NCI-H187 treated with DMSO at 0.1 percent for 48 hours (cell line): ENCODE data around the gene YPEL4.
"Not testable (repeated sequence)": the region's sequence is repeated elsewhere in the genome, so short reads cannot be mapped to it uniquely, and the experiment has no call there.

Source experiments
- DNase-seq: peaks from one replicate; lab custom pipeline; 2025; lab: John Stamatoyannopoulos, UW

Gene YPEL4, protein sequence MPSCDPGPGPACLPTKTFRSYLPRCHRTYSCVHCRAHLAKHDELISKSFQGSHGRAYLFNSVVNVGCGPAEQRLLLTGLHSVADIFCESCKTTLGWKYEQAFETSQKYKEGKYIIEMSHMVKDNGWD

DNA sequence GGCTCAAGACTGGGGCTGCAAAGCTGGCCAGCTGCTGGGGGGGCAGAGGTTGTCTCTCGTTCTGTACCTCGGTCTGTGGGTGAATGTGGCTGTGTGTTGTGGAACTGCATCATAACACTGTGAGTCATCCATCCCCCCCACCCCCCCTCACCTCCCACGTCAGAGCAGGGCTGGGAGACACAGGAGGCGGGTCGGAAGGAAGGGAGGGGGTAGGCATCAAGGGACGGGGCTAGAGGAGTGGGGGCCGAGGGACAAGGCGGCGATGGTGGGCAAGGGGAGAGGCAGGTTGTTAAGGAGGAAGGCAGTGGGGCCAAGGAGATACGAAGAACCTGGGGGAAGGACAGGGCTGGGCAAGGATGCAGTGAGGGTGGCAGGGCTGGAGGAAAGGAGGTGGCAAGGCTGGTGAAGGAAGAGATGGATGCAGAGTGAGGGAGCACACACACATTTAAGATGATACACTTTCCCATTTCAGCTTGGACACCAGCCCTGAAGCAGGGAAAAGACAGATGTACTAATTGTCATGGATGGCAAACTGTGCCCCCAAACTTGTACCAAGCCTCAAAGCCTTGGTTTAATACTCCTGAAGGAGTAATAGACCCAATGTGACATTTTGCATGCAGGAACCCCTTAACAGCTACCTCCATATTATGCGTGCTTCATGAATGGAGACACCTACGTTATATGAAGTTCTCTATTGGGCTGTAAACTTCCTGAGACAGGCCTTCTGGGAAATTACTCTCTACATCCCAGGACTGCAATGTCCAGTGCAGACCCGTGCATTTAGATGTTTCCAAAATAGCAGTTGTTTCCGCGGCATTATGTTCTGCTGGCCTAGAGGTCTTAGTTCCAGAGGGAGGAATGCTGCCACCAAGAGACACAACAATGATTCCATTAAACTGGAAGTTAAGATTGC, at the start of gene YPEL4:
TSS of gene YPEL4 (minus strand) at position 87 of the 913 bp plus-strand sequence. CDS start 2,805 bp downstream, outside the sequence.
- no peak for DNase-seq

DNA sequence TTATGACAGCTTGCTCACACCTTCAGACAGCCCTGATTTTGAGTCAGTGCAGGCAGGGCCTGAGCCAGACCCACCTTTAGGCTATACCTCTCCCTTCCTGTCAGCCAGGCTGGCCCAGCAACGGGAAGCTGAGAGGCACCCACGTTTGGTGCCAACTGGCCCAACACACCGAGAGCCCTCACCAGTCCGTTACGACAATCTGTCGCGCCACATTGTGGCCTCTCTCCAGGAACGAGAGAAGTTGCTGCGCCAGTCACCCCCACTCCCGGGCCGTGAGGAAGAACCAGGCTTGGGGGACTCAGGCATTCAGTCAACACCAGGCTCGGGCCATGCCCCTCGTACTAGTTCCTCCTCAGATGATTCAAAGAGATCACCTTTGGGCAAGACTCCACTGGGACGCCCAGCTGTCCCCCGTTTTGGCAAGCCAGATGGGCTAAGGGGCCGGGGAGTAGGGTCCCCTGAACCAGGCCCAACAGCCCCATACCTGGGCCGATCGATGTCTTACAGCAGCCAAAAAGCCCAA, 49.2 kb upstream of the YPEL4 start:
- DNase-seq: no peak

DNA sequence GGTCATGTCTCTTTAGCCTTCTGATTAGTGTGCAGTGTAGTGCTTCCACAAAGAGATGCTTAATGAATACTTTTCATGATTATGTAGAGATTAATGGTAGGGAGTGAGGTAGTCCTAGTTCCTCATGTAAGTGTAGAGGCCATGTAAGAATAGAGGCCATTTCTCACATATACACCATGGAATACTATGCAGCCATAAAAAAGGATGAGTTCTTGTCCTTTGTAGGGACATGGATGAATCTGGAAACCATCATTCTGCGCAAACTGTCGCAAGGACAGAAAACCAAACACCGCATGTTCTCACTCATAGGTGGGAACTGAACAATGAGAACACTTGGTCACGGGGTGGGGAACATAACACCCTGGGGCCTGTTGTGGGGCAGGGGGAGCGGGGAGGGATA, 40.8 kb upstream of the YPEL4 start:
- not testable (repeated sequence) for DNase-seq

DNA sequence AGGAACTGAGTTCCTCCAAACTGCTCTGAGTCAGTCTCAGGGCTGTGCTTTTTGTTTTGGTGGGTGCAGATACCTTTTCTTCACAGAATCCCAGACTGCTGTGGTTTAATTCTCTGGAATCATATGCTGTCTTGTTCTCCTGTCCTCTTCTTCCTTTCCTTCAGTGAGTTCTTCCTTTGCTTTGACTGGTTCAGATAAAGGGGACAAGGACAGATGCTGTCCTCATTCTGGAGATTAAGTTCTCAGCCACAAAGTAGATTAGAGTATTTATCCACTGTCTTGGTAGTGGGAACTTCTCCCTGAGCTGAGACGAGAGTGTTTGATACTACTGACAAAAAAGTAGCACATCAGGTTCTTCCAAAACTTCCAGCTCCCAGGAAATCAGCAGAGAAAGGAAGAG, 31.5 kb upstream of the YPEL4 start:
- DNase-seq: no peak

DNA sequence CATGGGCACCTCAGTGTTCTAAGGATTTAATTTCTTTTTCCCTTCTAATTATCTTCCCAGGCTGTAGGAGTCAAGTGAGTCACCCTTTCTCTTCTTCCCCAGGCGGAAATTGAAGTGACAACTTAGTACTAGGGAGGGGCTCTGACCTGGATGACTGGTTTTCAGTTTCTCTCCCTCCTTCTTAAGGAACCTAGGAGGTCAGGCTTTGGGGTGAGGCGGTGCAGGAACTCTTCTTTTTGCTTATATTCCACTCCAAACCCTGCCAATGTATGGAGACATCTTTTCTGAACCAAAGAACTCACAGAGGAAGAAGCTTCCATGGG, 30.8 kb upstream of the YPEL4 start:
- no peak for DNase-seq

DNA sequence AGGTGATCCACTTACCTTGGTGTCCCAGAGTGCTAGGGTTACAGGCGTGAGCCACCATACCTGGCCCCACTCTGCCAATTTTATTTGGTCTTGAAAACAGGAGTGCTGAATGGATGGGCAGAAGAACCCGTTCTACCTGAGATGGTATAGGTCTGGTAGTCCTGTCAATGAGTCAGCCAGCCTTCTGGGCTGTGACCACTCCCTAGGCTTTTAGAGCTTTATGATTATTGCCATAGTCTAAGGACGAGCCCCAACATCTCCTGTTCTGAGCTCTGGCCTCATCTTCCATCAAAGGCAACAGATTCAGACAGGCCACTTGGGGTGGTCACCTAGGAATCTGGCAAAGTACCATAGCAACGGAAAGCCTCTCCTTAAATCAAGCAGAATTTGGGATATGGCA, 29.7 kb upstream of the YPEL4 start:
- no peak for DNase-seq

DNA sequence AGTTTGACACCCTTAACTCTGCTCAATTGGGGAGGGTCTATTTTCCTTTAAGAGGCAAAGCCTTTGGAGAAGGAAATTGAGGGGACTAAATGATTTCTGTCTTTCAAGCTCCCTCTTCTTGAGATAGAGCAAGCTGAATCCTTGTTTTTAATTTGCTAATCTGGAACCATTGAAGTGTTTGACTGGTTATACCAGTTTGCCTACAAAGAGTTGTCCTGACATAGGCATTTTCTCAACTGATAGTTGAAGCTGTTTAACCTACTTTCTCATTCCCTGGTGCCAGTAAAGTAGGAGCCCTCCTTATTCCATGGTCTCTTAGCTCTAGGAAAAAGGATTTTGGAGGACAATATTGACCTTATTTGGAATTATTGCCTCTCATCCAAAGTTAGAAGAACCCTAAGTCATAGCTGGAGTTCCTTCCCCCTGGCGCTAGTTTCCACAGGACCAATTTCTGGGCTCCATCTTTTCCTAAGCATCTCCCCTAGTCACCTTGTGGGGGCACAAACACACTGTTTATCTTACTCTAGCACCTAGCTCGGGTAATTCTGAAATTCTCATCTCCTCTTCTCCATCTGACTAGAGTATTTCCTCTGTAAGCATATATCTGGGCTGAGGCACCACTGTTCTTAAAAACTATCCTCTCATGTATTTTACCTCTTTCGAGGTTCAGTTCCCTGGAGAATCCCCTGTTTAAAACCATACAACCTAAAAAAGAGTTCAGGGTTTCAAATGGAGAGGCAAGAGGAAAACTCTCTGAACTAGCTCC, 25.6 kb upstream of the YPEL4 start:
- no peak for DNase-seq

DNA sequence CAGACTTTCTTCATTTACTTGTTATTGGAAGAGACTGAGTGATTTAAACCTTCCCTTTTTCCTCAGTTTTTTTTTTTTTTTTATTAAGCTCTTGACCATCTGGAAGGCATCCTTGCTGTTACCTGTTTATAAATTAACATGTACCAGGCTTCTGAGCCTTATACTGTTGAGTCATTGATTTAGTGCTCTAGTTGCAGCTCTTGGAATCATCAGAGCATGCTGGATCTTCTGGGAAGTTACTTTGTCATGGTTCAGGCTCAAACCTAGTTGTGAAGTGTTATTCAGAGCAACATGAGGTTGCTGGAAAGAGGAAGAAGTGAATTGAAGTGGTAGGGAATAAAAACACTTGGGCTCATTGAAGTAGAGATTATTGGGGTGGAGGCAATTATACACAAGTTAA, 24.5 kb upstream of the YPEL4 start:
- no peak for DNase-seq

DNA sequence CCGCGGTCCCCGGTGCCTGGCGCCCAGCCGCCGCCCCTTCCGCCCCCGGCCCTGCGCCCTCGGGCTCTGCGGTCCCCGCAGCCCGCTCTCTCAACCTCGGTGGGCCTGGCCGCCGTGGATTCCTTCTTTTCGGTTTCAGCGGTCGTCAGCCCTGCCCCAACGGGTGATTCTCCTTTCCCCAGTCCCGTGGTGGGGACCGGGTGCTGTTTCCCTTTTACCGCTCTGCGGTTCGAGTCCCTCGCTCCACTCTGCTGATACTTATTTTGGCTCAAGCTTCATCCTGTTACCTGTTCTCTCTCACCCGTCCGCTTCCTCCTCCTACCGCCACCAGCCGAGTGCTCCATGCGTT, 18.7 kb upstream of the YPEL4 start:
- no peak for DNase-seq

DNA sequence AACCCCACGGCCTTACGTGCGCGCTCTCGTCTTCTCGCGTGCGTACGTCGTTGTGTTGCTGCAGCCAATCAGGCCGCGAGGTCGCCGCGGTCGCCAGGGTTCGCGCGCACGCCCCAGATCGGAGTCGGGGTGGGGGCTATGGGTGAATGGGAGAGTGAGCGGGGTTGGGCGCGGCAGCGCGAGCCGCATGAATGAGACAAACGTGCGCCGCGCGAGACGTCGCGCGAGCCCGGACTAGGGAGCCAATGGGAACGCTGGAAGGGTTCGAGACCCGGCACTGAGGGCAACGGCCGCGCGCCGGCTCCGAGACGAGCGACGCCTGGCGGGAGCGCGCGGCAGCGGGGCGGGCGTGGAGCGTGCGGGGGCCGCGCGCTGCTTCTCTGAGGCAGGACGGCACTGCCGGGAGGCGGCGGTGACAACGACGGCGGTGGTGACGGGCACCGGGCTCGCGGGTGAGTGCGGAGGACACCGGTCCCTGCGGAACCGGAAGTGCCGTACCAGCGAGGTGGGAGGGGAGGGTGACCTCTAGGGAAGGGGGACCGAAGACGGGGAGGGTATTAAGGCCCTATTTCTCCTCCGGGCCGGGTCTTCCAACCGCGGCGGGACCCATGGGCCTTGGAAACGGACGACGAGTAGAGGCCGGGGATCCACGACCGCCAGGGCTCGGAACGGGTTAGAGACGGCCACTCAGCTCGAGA, 18.2 kb upstream of the YPEL4 start, which contains the start of gene ZDHHC5:
TSS of gene ZDHHC5 (plus strand) at position 379 of the 698 bp plus-strand sequence. CDS start 4,977 bp downstream, outside the sequence.
- DNase-seq: peak; percentile 92

DNA sequence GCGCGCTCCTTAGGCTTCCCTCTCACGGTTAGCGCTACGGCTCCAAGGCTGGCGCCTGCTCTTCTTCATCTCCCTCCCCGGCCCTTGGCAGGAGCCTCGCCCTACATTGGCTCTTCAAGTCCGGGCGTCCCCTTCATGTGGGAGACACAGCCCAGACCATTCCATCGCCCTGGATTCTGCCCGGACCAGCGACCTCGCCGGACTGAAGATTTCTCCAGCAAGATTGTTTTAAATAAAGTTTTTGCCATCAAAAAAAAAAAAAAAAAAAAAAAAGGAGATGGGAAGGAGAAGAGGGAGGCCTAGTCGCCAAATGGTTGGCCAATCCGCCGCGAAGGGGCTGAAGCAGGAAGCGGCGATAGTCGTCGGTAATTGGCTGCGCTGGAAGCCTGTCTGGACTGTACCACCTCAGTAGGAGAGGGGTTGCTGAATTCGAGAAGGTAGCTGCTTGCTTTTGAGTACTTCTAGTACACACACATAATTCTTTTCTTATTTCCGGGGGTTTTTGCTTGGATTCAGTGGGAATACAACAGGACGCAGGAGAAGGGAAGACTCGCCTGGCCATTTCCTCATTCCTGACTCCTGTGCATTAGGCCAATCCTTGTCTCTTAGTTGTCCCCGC, 17.5 kb upstream of the YPEL4 start:
- peak; percentile 92 for DNase-seq

DNA sequence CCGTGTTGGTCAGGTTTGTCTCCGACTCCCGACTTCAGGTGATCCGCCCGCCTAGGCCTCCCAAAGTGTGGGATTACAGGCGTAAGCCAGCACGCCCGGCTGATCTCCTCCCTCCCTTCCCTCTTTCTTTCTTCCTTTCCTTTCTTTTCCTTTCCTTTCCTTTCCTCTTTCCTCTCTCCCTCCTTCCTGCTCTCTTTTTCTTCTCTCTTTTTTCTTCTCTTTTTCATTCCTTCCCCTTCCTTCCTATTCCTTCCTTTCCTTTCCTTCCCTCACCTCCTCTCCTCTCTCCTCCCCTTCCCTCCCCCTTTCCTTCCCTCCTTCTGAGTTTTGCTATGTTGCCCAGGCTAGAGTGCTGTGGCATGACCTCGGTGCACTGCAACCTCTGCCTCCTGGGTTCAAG, 14.3 kb upstream of the YPEL4 start:
- no peak for DNase-seq

DNA sequence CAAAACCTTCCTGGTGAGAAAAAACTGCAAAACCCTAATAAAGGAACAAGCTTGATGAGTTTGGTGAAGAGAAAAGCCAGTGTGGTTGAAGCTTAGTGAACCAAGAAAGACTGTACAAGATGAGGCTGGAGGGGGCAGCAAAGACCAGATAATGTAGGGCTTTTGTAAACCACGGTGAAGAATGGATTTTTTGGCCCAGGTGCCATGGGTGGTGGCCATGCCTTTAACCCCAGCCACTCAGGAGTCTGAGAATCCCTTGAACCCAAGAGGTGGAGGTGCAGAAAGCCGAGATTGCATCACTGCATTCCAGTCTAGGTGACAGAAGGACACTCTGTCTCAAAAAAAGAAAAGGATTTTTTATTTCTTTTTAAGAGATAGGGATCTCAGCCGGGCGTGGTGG, 13.2 kb upstream of the YPEL4 start:
- DNase-seq: no peak

DNA sequence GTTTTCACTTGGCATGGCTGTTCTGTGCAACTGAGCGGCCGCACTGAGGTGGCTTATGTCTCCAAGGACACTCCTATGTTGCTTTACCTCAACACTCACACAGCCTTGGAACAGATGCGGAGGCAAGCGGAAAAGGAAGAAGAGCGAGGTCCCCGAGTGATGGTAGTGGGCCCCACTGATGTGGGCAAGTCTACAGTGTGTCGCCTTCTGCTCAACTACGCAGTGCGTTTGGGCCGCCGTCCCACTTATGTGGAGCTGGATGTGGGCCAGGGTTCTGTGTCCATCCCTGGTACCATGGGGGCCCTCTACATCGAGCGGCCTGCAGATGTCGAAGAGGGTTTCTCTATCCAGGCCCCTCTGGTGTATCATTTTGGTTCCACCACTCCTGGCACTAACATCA, 10.0 kb upstream of the YPEL4 start:
- no peak for DNase-seq

DNA sequence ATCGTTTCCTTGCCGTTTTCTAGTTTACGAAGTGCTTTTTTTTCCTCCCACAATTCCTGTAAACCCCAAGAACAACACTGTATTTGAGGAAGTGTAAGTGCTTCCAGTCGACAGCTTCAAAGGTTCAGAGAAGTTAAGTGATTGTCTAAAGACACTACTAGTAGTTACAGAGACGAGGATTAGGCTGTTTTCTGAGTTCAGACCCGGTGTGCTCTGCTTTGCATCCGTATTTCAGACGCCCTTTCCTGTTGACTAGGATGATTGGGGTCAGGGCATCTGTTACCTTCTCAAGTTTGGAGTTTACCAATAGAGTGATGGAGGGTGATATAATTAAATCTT, 8.3 kb upstream of the YPEL4 start:
- DNase-seq: no peak

DNA sequence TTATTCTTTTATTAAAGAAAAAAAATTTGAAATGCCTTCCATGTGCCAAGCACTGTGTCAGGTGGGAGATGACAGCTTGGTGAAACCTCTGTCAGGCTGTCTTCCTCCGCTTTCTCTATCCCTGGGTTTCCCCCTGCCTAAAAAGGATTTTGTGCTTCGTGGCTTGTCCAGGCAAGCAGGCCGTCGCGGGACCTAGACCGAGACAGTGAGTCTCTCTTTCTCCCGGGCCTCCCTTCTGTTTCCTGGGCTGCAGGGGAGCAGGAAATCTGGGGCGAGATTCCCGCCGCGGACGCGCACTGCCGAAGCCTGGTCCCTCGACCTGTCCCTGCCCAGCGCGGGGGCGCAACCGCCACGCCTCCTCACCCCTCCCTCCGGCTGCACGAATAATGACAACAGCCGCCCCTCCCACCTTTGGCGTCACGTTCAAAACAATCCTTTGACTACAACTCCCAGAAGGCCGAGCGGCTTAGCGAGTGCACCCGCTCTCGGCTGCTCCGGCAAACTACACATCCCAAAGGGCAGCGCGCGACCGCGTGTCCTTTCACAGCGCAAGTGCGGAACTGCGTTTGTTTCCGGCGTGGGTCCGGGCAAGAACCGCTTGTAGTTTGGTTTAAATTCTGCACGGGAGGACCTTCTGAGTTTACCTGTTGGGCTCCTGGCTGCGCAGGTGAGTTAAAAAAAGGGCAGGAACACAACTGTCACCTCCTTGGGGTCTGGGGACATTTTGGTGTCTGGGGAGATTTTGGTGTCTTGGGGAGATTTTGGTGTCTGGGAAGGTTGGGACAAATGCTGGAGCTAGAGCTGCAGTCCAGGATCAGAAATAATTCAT, 7.7 kb upstream of the YPEL4 start, which contains the start of gene CLP1:
TSS of gene CLP1 (plus strand) at position 569 of the 829 bp plus-strand sequence. CDS start 1,715 bp downstream, outside the sequence.
- DNase-seq: peak; percentile 93

DNA sequence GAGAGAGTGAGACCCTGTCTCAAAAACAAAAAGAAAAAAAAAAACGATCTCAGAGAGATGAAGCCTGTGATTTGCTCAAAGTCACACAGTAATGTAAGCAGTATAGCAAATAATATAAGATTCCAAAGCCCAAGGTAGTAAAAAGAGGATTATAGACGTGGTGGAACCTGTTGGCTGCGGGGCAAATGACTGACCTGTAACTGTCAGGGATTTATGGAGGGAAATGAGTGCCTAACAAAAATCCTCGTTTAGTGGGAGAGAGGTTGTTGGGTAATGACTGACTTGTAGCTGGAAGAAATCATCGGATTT, 7.1 kb upstream of the YPEL4 start:
- no peak for DNase-seq

DNA sequence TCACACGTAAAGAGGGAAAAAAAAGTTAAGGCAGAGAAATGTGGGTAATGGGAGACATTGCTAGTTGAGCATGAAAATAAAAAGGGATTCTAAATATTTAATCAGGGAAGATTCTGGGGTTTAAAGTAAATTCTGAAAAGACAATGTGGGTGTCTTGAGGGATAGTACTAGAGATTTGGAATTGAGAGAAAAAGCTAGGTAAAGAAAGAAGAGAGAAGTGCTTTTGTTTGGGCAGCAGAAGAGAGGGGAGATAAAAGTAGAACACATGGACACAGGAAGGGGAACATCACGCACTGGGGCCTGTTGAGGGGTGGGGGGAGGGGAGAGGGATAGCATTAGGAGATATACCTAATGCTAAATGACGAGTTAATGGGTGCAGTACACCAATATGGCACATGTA, 3.5 kb upstream of the YPEL4 start:
- DNase-seq: no peak

DNA sequence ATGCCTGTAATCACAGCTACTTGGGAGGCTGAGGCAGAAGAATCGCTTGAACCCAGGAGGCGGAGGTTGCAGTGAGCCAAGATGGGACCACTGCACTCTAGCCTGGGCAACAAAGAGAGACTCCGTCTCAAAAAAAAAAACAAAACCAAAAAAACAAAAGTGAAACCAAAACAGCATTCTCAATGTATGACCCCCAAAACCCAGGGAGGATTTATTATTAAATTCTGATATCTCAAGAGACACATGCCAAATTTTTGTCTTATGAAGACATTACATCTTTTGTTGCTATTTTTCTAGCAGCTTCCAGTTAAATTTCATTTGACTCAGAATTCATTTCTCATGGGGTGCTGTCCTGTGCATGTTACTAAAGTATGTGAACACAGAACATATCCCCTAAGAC, 3.0 kb upstream of the YPEL4 start:
- DNase-seq: no peak

DNA sequence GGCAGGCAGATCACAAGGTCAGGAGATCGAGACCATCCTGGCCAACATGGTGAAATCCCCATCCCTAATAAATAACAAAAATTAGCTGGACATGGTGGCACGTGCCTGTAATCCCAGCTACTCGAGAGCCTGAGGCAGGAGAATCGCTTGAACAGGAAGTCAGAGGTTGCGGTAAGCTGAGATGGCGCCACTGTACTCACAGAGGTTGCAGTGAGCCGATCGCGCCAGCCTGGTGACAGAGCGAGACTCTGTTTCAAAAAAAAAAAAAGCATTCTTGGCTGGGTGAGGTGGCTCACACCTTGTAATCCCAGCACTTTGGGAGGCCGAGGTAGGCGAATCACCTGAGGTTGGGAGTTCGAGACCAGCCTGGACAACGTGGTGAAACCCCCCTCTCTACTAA, 2.5 kb upstream of the YPEL4 start:
- not testable (repeated sequence) for DNase-seq

DNA sequence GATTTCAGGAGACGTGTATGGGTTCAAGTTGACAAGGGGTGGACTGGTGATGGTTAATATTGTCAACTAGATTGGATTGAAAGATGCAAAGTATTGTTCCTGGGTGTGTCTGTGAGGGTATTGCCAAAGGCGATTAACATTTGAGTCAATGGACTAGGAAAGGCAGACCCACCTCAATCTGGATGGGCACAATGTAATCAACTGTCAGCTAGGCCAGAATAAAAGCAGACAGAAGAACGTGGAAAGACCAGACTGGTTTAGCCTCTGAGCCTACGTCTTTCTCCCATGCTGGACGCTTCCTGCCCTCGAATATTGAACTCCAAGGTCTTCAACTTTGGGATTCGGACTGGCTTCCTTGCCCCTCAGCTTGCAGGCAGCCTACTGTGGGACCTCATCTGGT, 1.7 kb upstream of the YPEL4 start:
- no peak for DNase-seq
